SK-N-SH treated with all-trans-retinoic acid at 6 μM for 48 hours (cell line): ENCODE data around the gene KCNH5.

Source experiments
- ATAC-seq: fragments of 200-7000 bp; cut with Tn5 transposase; 3 replicates; pipeline ENCODE4 v1.9.1; 2020; ENCODE audit warnings: mild to moderate bottlenecking, moderate library complexity
- ARNTL ChIP-seq: fragments of 450-650 bp; formaldehyde crosslinking; IDR thresholded peaks from 2 replicates; pipeline ENCODE4 v1.5.0; 2020; ENCODE audit warnings: low read depth, mild to moderate bottlenecking, moderate library complexity, borderline replicate concordance
- CREB5 ChIP-seq: fragments of 250-450 bp; sonication (Bioruptor Pico); IDR thresholded peaks from 2 replicates; pipeline ENCODE4 v1.5.1; 2020; ENCODE audit warnings: low read depth, mild to moderate bottlenecking, moderate library complexity
- CSDC2 ChIP-seq: fragments of 250-450 bp; sonication (Bioruptor Pico); IDR thresholded peaks from 2 replicates; pipeline ENCODE4 v1.5.0; 2020; ENCODE audit warnings: mild to moderate bottlenecking, moderate library complexity
- CSRNP3 ChIP-seq: fragments of 250-450 bp; sonication (Bioruptor Pico); IDR thresholded peaks from 2 replicates; pipeline ENCODE4 v1.5.1; 2021; ENCODE audit warnings: mild to moderate bottlenecking, moderate library complexity
- GLIS3 ChIP-seq: fragments of 250-450 bp; sonication (Bioruptor Pico); IDR thresholded peaks from 2 replicates; pipeline ENCODE4 v1.5.0; 2020; ENCODE audit warnings: mild to moderate bottlenecking, moderate library complexity
- ISL1 ChIP-seq: fragments of 250-450 bp; sonication (Bioruptor Pico); IDR thresholded peaks from 2 replicates; pipeline ENCODE4 v2.1.2; 2022; ENCODE audit warnings: mild to moderate bottlenecking, moderate library complexity
- OSR1 ChIP-seq: fragments of 250-450 bp; sonication (Bioruptor Pico); IDR thresholded peaks from 2 replicates; pipeline ENCODE4 v1.8.0; 2022; ENCODE audit warnings: moderate library complexity, mild to moderate bottlenecking, inconsistent platforms
- PATZ1 ChIP-seq: fragments of 250-450 bp; sonication (Bioruptor Pico); IDR thresholded peaks from 2 replicates; pipeline ENCODE4 v1.8.0; 2020; ENCODE audit warnings: mild to moderate bottlenecking, moderate library complexity, borderline replicate concordance
- POU6F1 ChIP-seq: fragments of 250-450 bp; sonication (Bioruptor Pico); IDR thresholded peaks from 2 replicates; pipeline ENCODE4 v1.8.0; 2021; ENCODE audit warnings: low read depth, mild to moderate bottlenecking, moderate library complexity, borderline replicate concordance
- PPARA ChIP-seq: fragments of 250-450 bp; sonication (Bioruptor Pico); IDR thresholded peaks from 2 replicates; pipeline ENCODE4 v1.5.0; 2020; ENCODE audit warnings: mild to moderate bottlenecking, borderline replicate concordance
- RARB ChIP-seq: fragments of 250-450 bp; sonication (Bioruptor Pico); IDR thresholded peaks from 2 replicates; pipeline ENCODE4 v1.8.0; 2021; ENCODE audit warnings: mild to moderate bottlenecking, moderate library complexity
- SNAI2 ChIP-seq: fragments of 250-450 bp; sonication (Bioruptor Pico); IDR thresholded peaks from 2 replicates; pipeline ENCODE4 v1.5.0; 2020; ENCODE audit warnings: mild to moderate bottlenecking, moderate library complexity
- TCF4 ChIP-seq: fragments of 250-450 bp; sonication (Bioruptor Pico); IDR thresholded peaks from 2 replicates; pipeline ENCODE4 v1.8.0; 2021; ENCODE audit warnings: mild to moderate bottlenecking, moderate library complexity, borderline replicate concordance
- TSHZ2 ChIP-seq: fragments of 250-450 bp; sonication (Bioruptor Pico); IDR thresholded peaks from 2 replicates; pipeline ENCODE4 v1.5.0; 2020; ENCODE audit warnings: mild to moderate bottlenecking, moderate library complexity
- ZC3H10 ChIP-seq: fragments of 250-450 bp; sonication (Bioruptor Pico); IDR thresholded peaks from 2 replicates; pipeline ENCODE4 v1.5.1; 2021; ENCODE audit warnings: mild to moderate bottlenecking, moderate library complexity
- ZFP3 ChIP-seq: fragments of 250-450 bp; sonication (Bioruptor Pico); IDR thresholded peaks from 2 replicates; pipeline ENCODE4 v1.5.0; 2020; ENCODE audit warnings: mild to moderate bottlenecking, moderate library complexity
- ZFP30 ChIP-seq: fragments of 450-650 bp; formaldehyde crosslinking; IDR thresholded peaks from 2 replicates; pipeline ENCODE4 v1.5.0; 2022; ENCODE audit warnings: mild to moderate bottlenecking, moderate library complexity
- ZNF565 ChIP-seq: fragments of 450-650 bp; formaldehyde crosslinking; conservative IDR thresholded peaks from 2 replicates; pipeline ENCODE4 v1.5.0; 2020; ENCODE audit warnings: low read depth, mild to moderate bottlenecking, moderate library complexity
- ZNF70 ChIP-seq: fragments of 450-650 bp; formaldehyde crosslinking; IDR thresholded peaks from 2 replicates; pipeline ENCODE4 v1.5.0; 2020; ENCODE audit warnings: mild to moderate bottlenecking, moderate library complexity
- ZNF8 ChIP-seq: fragments of 450-650 bp; formaldehyde crosslinking; IDR thresholded peaks from 2 replicates; pipeline ENCODE4 v1.5.0; 2020; ENCODE audit warnings: mild to moderate bottlenecking, moderate library complexity

KCNH5 gene

GRCh38 chr14:62954165-62954564 is 91.1 kb downstream of the KCNH5 start:
- TF ChIP-seq CSRNP3 (CRISPR knock-in tag) (no peak), ZC3H10 (no peak), PATZ1 (no peak), TCF4 (CRISPR knock-in tag) (no peak), ZFP3 (CRISPR knock-in tag) (no peak), ISL1 (no peak), TSHZ2 (CRISPR knock-in tag) (no peak), OSR1 (CRISPR knock-in tag) (no peak), ZNF565 (CRISPR knock-in tag) (no peak), CSDC2 (CRISPR knock-in tag) (no peak), ZNF8 (no peak), ZFP30 (no peak), CREB5 (CRISPR knock-in tag) (no peak), POU6F1 (CRISPR knock-in tag) (no peak), ARNTL (CRISPR knock-in tag) (no peak), ZNF70 (CRISPR knock-in tag) (no peak), GLIS3 (CRISPR knock-in tag) (no peak), PPARA (CRISPR knock-in tag) (no peak), SNAI2 (CRISPR knock-in tag) (no peak)
- no peak for ATAC-seq

- no peak for ATAC-seq
- no peak for TF ChIP-seq ZC3H10
- no peak for TF ChIP-seq TCF4 (CRISPR knock-in tag)
- no peak for TF ChIP-seq CSDC2 (CRISPR knock-in tag)
- TF ChIP-seq ZNF8: no peak
- TF ChIP-seq RARB (CRISPR knock-in tag): no peak
- TF ChIP-seq PPARA (CRISPR knock-in tag): no peak
These were observed 93.0 kb downstream of the KCNH5 start for GRCh38 chr14:62952226-62952625.

GRCh38 chr14:62947301-62947700 is 98.0 kb downstream of the KCNH5 start:
- no peak for ATAC-seq
- TF ChIP-seq SNAI2 (CRISPR knock-in tag) (no peak), OSR1 (CRISPR knock-in tag) (no peak), CSRNP3 (CRISPR knock-in tag) (no peak), ZNF70 (CRISPR knock-in tag) (no peak)
- TF ChIP-seq, all 23 proteins: peak for 0
